Measurements from ENCODE around the gene CREB3. TPM values are rescaled to one million over a fixed set of nuclear protein-coding genes. Genes with fewer than 3 reads are reported as not detected.

CREB3 gene
- total and polyA plus RNA-seq, 9 donors: 31.2 to 41.5 (median 36.6) TPM

GRCh38 chr9:35766997-35767396 lies 34.5 kb downstream of the CREB3 start:
- no peaks in the 10 kb centered on the region for H3K36me3 ChIP-seq
- H3K4me1 ChIP-seq (ENCODE audit: insufficient read depth): peaks cover 1% of the 10 kb centered on the region
- H3K27ac ChIP-seq: no peak overlapping the region
- DNase-seq: no peak
- H3K27me3 ChIP-seq: no peaks in the 10 kb centered on the region
- intact Hi-C loops (cut with DNase I): no loop called here
- 92 to 96% (median 95%) methylated on average over 2 of the region's 2 CpGs for WGBS, 3 donors
- H3K4me3 ChIP-seq: no peak overlapping the region
- no peaks in the 10 kb centered on the region for H3K9me3 ChIP-seq
- TF ChIP-seq, protein P1, sequence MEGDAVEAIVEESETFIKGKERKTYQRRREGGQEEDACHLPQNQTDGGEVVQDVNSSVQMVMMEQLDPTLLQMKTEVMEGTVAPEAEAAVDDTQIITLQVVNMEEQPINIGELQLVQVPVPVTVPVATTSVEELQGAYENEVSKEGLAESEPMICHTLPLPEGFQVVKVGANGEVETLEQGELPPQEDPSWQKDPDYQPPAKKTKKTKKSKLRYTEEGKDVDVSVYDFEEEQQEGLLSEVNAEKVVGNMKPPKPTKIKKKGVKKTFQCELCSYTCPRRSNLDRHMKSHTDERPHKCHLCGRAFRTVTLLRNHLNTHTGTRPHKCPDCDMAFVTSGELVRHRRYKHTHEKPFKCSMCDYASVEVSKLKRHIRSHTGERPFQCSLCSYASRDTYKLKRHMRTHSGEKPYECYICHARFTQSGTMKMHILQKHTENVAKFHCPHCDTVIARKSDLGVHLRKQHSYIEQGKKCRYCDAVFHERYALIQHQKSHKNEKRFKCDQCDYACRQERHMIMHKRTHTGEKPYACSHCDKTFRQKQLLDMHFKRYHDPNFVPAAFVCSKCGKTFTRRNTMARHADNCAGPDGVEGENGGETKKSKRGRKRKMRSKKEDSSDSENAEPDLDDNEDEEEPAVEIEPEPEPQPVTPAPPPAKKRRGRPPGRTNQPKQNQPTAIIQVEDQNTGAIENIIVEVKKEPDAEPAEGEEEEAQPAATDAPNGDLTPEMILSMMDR (IDR thresholded peaks at IDR 0.05): no peak
- TF ChIP-seq POLR2A (IDR thresholded peaks at IDR 0.05): no peak
- TF ChIP-seq EP300 (IDR thresholded peaks at IDR 0.05): no peak

GRCh38 chr9:35767458-35767857 lies 35.0 kb downstream of the CREB3 start:
- 84 to 95% (median 88%) methylated on average over 1 of the region's 1 CpG for WGBS, 3 donors

DNA sequence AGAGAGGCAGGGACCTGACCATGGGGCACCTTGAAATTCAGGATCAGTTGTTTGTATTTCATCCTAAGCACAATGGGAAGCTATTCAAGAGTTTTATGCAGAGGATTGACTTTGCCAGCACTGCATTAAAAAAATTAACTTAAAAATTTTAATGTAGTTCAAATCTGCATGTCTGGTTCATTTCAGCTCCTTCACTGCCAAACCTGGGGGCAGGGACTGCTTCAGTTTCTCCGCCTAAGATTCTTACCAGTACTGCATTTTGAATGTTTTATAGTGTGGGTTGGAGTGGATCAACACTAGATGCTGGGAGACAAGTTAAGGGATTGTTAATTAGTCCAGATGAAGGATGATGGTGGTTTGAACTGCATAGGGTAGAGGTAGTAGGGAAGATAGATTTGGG lies 37.3 kb downstream of the CREB3 start:
- peaks cover 1% of the 10 kb centered on the region for H3K4me1 ChIP-seq (ENCODE audit: insufficient read depth)
- intact Hi-C loops (cut with DNase I): no loop called here
- 90 to 98% (median 92%) methylated on average over 1 of the region's 1 CpG for WGBS, 3 donors
- no peaks in the 10 kb centered on the region for H3K27me3 ChIP-seq
- H3K4me3 ChIP-seq: no peak overlapping the region
- no peaks in the 10 kb centered on the region for H3K36me3 ChIP-seq
- H3K27ac ChIP-seq: no peak overlapping the region
- no peaks in the 10 kb centered on the region for H3K9me3 ChIP-seq
- DNase-seq: no peak
- TF ChIP-seq EP300 (IDR thresholded peaks at IDR 0.05): no peak
- TF ChIP-seq, protein P1 (IDR thresholded peaks at IDR 0.05): no peak
- no peak for TF ChIP-seq POLR2A (IDR thresholded peaks at IDR 0.05)

More at GRCh38 chr9:35767458-35767857, 35.0 kb downstream of the CREB3 start:
- peaks cover 1% of the 10 kb centered on the region for H3K4me1 ChIP-seq (ENCODE audit: insufficient read depth)
- H3K27ac ChIP-seq: no peak overlapping the region
- intact Hi-C loops (cut with DNase I): no loop called here
- no peak for TF ChIP-seq EP300 (IDR thresholded peaks at IDR 0.05)
- TF ChIP-seq, protein P1 (IDR thresholded peaks at IDR 0.05): no peak
- no peak for TF ChIP-seq POLR2A (IDR thresholded peaks at IDR 0.05)
- no peak for DNase-seq
- no peaks in the 10 kb centered on the region for H3K9me3 ChIP-seq
- no peaks in the 10 kb centered on the region for H3K27me3 ChIP-seq
- H3K36me3 ChIP-seq: no peaks in the 10 kb centered on the region
- H3K4me3 ChIP-seq: no peak overlapping the region

DNA sequence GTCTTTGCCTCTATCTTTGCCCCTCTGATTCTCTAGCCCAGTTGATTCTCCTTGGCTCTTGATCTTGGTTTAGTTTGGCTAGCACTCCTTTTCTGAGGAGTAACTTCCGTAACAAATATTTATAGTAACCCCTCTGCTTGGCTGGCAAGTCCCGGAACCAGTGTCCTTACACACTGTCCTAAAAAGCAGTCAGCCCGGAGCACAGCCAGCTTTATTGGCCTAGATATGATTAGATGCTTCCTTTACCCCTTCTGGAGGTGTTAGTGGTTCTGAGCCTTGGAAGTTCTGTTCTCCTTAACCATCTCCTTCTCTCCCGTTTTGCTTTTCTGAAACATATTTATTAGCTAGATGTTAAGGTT lies 38.6 kb downstream of the CREB3 start:
- TF ChIP-seq, protein P1 (IDR thresholded peaks at IDR 0.05): no peak
- TF ChIP-seq POLR2A (IDR thresholded peaks at IDR 0.05) (no peak), EP300 (IDR thresholded peaks at IDR 0.05) (no peak)
- WGBS, 3 donors: 0 to 4% (median 1%) methylated on average over 4 of the region's 4 CpGs
- no peaks in the 10 kb centered on the region for H3K9me3 ChIP-seq

More for the DNA sequence above, 38.6 kb downstream of the CREB3 start:
- H3K27ac ChIP-seq: no peak overlapping the region
- peaks cover 1% of the 10 kb centered on the region for H3K4me1 ChIP-seq (ENCODE audit: insufficient read depth)
- no peak overlapping the region for H3K4me3 ChIP-seq
- H3K36me3 ChIP-seq: no peaks in the 10 kb centered on the region
- H3K27me3 ChIP-seq: no peaks in the 10 kb centered on the region
- peak in 1 of 5 donors; percentile 21 for DNase-seq
- intact Hi-C loops (cut with DNase I): no loop called here
